ENCODE data around the gene MARCHF6.

MARCHF6 gene

DNA sequence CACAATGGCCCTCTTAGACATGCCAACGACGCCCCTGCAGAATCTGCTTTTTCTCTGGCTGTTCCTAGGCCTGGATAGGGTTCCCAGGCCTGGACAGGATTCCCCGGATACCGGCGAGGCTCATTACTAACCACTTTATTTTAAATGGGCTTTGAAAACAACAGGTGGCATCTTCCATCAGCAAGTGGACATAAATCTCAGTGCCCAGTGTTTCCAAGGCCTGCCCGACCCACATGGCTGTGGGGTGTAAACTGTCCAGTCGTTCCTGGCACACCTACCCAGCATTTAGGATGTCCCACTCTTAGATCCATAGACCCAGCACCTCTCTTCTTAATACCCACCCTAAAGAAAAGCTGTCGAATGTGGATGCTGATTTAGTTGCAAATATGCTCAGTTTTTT is 46.7 kb upstream of the MARCHF6 start:
- TF ChIP-seq EZH2phosphoT487 (IDR thresholded peaks at IDR 0.05; ENCODE audit: low read depth), result no peak
- TF ChIP-seq CTCF (IDR thresholded peaks at IDR 0.05; ENCODE audit: low read depth, low read length), result no peak
- H3K36me3 ChIP-seq (replicated peaks; ENCODE audit: low read depth, low read length), result no peaks in the 10 kb centered on the region
- H3K9me3 ChIP-seq (ENCODE audit: insufficient read depth, low read length), result no peaks in the 10 kb centered on the region
- no peaks in the 10 kb centered on the region for H3K79me2 ChIP-seq (ENCODE audit: low read length)
- H4K20me1 ChIP-seq (ENCODE audit: insufficient read depth, low read length), result no peaks in the 10 kb centered on the region
- H3K27ac ChIP-seq (ENCODE audit: low read length), result no peak overlapping the region
- peaks cover 10% of the 10 kb centered on the region; the same call in 1 of the 2 replicates for H3K27me3 ChIP-seq (ENCODE audit: low read depth, low read length)
- H3K9ac ChIP-seq (ENCODE audit: low read length), result peak overlapping the region; percentile 69
- H3K4me1 ChIP-seq (ENCODE audit: low read length), result peaks cover 10% of the 10 kb centered on the region; the same call in 1 of the 2 replicates
- H3K4me2 ChIP-seq (ENCODE audit: low read length), result peak overlapping the region; percentile 97
- peak overlapping the region; percentile 92 for H2AFZ ChIP-seq (ENCODE audit: low read depth, low read length)
- peak overlapping the region; percentile 89 for H3K4me3 ChIP-seq (ENCODE audit: low read length)

GRCh38 chr5:10307206-10308148 is 46.0 kb upstream of the MARCHF6 start, which contains the start of gene CMBL:
Gene CMBL (minus strand): TSS chr5:10307902. CDS start chr5:10290762, 17,140 bp downstream.
- Histone ChIP-seq H3K27me3 (ENCODE audit: low read depth, low read length) (peaks cover 10% of the 10 kb centered on the region; the same call in 1 of the 2 replicates), H3K9me3 (ENCODE audit: insufficient read depth, low read length) (no peaks in the 10 kb centered on the region), H3K79me2 (ENCODE audit: low read length) (no peaks in the 10 kb centered on the region), H3K36me3 (replicated peaks; ENCODE audit: low read depth, low read length) (no peaks in the 10 kb centered on the region), H4K20me1 (ENCODE audit: insufficient read depth, low read length) (no peaks in the 10 kb centered on the region), H3K4me3 (ENCODE audit: low read length) (peak within 1 kb of the TSS; percentile 89), H3K9ac (ENCODE audit: low read length) (peak within 1 kb of the TSS; percentile 69), H2AFZ (ENCODE audit: low read depth, low read length) (peak within 1 kb of the TSS; percentile 92), H3K4me2 (ENCODE audit: low read length) (peak within 1 kb of the TSS; percentile 97), H3K4me1 (ENCODE audit: low read length) (peaks cover 10% of the 10 kb centered on the region; the same call in 1 of the 2 replicates), H3K27ac (ENCODE audit: low read length) (no peak within 1 kb of the TSS)
- TF ChIP-seq EZH2phosphoT487 (IDR thresholded peaks at IDR 0.05; ENCODE audit: low read depth) (no peak), CTCF (IDR thresholded peaks at IDR 0.05; ENCODE audit: low read depth, low read length) (no peak)

GRCh38 chr5:10308844-10309243 is 44.7 kb upstream of the MARCHF6 start:
- Histone ChIP-seq H4K20me1 (ENCODE audit: insufficient read depth, low read length) (no peaks in the 10 kb centered on the region), H3K4me2 (ENCODE audit: low read length) (no peak overlapping the region)

More at GRCh38 chr5:10308844-10309243, 44.7 kb upstream of the MARCHF6 start:
- Histone ChIP-seq H2AFZ (ENCODE audit: low read depth, low read length) (no peak overlapping the region), H3K4me3 (ENCODE audit: low read length) (no peak overlapping the region), H3K36me3 (replicated peaks; ENCODE audit: low read depth, low read length) (no peaks in the 10 kb centered on the region), H3K9ac (ENCODE audit: low read length) (no peak overlapping the region), H3K9me3 (ENCODE audit: insufficient read depth, low read length) (no peaks in the 10 kb centered on the region), H3K27me3 (ENCODE audit: low read depth, low read length) (peaks cover 10% of the 10 kb centered on the region; the same call in 1 of the 2 replicates), H3K27ac (ENCODE audit: low read length) (no peak overlapping the region), H3K79me2 (ENCODE audit: low read length) (no peaks in the 10 kb centered on the region), H3K4me1 (ENCODE audit: low read length) (peaks cover 10% of the 10 kb centered on the region; the same call in 1 of the 2 replicates)
- TF ChIP-seq EZH2phosphoT487 (IDR thresholded peaks at IDR 0.05; ENCODE audit: low read depth) (no peak), CTCF (IDR thresholded peaks at IDR 0.05; ENCODE audit: low read depth, low read length) (no peak)

All from OCI-LY3 (cell line).